Stimulated activated CD4-positive, alpha-beta T cell treated with anti-CD3 and anti-CD28 coated beads, Interleukin-4, amount 100 ng/mL, for 1 hour (primary cell): ENCODE measurements around the gene PTPN5.
A peak's percentile ranks its signal among the peaks of the same experiment; 100 is the strongest.

Experiments
- DNase-seq: peaks from one replicate; pipeline ENCODE4 v3.0.0-alpha.2; 2020

Gene PTPN5

GRCh38 chr11:18736590-18737148 lies 54.9 kb downstream of the PTPN5 start:
- DNase-seq, result no peak

GRCh38 chr11:18733202-18733601 lies 58.4 kb downstream of the PTPN5 start:
- no peak for DNase-seq

DNA sequence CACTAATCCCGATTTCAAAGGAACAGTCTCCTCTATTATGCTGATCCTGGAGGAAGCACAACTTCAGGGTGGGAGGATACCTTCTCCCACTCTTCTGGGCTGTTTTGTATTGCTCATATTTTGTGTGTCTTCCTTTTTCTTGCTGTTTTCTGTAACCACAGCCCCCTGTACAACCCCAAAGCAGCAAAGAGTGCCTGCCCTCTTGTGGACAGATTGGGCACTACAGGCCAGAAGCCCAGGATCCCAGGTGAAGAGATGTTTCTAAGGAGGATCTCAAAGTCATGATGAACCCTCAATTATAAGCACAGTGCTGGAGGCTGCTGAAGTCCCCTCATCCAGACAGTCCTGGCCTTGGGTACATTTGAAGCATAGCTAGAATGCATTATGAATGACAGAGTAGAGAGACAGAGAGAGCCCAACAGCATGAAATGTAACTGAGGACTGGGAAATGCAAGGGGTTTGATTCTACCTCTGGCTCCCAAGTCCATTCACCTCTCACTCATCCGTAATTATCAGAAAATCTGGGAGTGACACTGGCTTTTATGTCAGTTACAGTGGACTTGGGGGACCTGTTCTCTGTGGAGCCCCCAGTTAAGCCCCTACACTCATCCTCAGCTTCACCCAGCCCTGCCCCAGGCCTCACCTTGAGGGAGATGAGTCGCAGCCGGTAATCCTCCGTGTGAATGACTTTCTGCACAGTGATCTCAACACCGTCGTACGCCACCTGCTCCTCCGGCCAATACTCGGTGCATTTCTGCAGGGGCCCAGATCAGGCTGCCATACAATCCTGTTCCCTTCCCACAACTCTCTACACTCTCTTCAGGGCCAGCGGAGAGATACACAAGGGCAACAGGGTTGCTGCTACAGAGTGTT lies 59.4 kb downstream of the PTPN5 start:
- DNase-seq, result peak; percentile 71

GRCh38 chr11:18731441-18731840 lies 60.2 kb downstream of the PTPN5 start:
- DNase-seq, result no peak

DNA sequence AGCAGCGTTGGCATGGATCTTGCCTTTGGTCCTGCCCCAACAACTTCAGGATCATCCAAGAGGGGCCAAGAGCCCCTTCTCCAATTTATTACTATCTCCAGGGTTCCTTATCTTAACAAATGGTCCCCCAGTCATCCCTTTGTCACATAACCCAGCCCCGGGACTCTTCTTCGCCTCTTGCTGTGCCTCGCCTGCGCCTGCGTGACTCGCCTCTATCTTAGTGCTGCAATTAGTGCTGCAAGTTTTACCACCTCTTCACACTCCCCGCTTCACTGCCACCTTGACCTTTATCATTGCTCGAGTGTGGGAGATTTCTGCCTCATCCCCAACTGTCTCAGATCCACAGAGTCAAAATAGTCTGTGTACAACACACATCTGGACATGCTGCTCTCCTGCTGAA lies 61.6 kb downstream of the PTPN5 start:
- DNase-seq, result no peak

DNA sequence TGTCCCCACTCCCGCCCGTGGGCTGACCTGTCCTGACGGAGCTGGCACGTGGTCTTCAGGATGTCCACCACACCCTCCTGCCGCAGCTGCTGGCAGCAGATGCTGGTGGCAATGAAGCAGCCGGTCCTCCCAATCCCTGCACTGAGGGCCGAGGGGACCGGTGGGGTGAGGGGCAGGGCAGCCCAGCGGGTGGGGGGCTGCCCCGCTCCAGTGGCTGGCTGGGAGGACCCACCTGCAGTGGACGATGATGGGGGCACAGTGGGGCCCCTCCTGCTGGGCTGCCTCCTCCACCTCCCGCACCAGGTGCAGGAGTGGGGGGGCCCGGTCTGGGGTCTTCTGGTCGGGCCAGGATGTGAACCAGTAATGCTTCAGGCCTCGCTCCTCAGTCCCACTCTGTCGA lies 62.2 kb downstream of the PTPN5 start:
- DNase-seq, result no peak

DNA sequence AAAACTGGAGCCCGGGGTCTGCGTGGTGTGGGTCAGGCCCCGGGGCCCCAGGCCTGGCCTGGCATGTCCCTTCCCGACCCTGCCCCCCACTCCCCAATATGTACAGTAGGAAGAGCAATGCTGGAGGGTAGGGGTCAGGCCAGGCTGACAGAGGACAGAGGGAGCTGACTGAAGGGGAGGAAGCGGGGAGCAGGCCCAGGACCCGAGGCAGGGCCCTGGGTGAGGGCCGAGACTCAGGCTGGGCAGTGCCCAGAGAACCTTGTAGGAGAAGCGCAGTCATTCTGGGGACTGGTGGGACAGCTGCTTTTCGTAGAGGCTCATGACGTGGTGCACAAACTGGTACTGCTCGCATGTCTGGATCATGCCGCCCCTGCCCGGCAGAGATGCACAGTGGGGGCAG lies 62.9 kb downstream of the PTPN5 start:
- no peak for DNase-seq

GRCh38 chr11:18727479-18728236 lies 63.9 kb downstream of the PTPN5 start:
- DNase-seq, result peak; percentile 54

DNA sequence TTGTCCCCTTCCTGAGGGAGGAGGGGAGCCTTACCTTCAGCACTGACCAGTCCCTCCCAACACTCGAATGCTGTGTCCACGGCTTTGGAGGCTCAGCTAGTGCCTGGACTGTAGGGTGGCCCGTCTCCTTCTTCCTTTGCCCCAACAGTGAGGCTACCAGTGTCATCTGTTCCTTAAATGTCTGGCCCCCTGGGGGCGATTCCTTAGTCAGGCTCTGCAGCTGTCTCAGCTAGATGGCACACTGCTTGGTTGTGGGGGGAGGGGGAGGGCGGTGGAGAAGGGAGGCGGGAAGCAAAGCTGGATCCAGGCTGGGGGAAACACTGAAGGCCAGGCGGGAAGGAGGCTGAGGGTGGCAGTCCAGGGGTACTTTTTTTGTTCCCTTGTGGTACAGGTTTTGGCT lies 65.6 kb downstream of the PTPN5 start, which contains the start of gene IGSF22:
IGSF22 (minus strand) TSS at position 149 of the 400 bp plus-strand sequence. CDS start 1,952 bp downstream, outside the sequence.
- DNase-seq, result no peak

DNA sequence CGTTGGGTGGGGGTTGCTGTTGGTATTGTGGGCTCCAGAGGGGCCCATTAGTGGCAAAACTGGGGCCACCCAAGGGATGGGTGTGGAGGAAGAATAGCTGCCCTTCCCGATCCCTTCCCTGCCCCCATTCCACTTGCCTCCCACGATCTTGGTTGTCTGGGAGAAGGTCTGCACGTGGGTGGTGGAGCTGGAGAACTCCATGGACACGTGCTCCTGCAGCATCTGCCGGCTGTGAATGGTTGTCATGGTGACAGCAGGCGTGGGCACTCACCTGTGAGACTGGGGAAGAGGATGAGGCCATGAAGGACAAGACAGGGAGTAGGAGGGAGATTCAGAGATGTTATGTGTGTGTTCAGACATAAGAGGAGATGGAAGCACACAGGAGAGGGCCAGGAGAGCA lies 67.6 kb downstream of the PTPN5 start:
- no peak for DNase-seq

GRCh38 chr11:18722293-18722637 lies 69.3 kb downstream of the PTPN5 start:
- no peak for DNase-seq

GRCh38 chr11:18721561-18722292 lies 69.9 kb downstream of the PTPN5 start:
- peak; percentile 44 for DNase-seq

GRCh38 chr11:18720808-18721560 lies 70.6 kb downstream of the PTPN5 start:
- DNase-seq, result peak; percentile 85

DNA sequence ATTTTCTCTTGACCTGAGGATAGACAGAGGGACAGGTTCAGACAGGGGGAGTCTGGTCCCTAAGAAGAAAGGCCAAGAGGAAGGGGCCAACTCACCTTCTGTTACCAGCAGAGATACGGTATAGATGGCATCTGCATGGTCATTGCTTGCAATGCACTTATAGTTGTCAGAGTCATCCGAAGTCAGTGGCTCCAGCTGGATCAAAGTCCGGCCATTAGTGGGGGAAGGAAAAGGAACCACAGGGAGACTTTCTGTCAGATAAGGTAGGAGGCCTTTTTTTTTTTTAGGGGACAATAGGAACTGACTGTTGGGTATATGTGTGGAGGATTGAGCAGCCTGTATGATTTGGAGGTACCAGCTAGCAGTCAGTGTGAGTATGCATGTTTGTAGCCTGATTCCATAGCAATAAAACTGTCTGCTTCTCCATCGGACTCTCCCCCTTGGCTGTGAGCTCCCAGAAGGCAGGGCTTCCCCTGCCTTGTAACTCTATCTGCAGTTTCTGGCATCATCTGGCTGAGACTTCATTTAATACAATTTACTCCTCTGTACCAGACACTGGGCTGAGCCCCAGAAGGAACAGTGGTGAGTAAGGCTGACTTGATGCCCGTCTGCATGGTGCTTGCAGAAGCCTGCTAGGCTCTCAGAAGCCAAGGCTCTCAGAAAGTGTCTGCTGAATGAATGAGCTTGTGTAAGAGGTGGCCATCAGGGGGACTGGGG lies 71.3 kb downstream of the PTPN5 start:
- DNase-seq, result no peak

- DNase-seq, result no peak
Observed at GRCh38 chr11:18715476-18715875, 76.1 kb downstream of the PTPN5 start.

DNA sequence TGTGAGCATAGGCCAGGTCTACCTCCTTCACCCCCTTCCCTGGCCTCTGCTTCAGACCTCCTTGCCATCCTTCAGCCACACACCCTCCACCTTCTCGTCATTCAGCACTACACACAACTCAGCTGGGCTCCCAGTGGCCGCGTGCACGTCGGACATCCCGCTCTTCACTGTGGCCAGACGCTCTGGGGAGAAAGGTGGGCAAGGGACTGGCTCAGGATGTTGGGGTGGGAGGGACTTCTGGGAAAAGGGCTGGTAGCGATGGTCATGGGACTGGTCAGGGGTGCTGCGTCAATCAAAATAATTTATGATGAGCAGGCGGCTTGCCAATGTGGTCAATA lies 77.2 kb downstream of the PTPN5 start:
- no peak for DNase-seq

DNA sequence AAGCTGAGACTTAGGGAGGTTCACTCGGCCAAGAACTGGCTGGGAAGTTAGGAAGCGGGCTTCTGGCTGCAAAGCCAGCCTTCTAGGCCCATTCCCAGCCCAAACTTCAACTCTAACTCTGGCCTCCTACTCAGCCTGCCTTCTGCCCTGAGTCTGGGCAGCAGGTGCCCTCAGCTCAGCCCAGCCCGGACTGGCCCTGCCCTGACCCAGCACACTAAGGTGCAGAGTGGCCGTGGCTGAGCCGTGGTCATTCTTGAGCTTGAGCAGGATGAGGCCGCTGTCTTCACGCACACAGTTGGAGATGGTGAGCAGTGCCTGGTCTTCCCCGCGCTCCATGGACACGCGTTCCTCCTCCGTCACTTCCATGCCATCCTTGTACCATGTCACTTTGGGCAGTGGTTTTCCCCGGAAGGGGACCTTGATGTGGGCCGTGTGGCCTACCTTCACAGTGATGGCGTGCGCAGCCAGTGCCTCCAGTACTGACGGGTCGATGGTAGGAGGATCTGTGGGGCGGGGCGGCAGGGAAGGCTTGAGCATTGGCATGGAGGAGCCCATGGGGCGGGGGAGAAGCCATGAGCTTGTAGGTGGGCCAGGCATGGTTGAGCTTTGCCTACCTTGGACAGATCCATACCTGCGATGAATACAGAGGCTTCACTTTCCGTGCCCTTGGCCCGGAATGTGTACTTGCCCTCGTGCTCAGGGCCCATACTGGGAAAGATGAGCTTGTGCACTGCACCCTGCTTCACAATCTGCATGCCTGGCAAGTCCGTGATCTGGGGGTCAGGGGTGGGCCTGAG lies 77.8 kb downstream of the PTPN5 start:
- DNase-seq, result no peak

GRCh38 chr11:18710545-18710944 lies 81.1 kb downstream of the PTPN5 start:
- no peak for DNase-seq

DNA sequence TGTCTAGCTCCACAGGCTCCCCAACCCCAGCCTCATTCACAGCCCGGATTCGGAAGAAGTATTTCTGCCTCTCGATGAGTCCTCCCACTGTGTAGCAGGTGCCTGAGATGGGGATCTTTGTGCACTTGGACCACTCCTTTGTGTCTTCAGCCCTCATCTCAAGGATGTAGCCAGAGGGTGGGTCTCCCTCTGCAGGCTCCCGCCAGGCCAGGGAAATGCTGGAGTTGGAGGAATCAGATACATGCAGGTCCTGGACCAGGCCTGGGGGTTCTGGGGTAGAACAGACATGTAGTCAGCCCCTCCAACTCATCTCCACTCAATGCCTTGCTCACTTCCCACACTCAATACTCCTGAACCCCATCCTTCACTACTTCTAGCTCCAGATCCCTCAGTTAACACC lies 82.2 kb downstream of the PTPN5 start:
- DNase-seq, result no peak

- DNase-seq, result no peak
Observed at GRCh38 chr11:18707811-18708340, 83.7 kb downstream of the PTPN5 start.
